Urinary bladder (tissue), 4 donors: ENCODE results near the gene PTPN1. TPM values are rescaled to one million over a fixed set of nuclear protein-coding genes. Genes with fewer than 3 reads are reported as not detected.
"Not testable (repeated sequence)": the region's sequence is repeated elsewhere in the genome, so short reads cannot be mapped to it uniquely, and the experiment has no call there.

Experiments
- DNase-seq: peaks from one replicate; pipeline ENCODE4 v3.0.0-alpha.2; 2015; ENCODE audit errors: extremely low spot score
- H3K27ac ChIP-seq: one replicate; pipeline ENCODE4 v1.5.1; 2013; ENCODE audit warnings: low read depth, mild to moderate bottlenecking, moderate library complexity
- H3K36me3 ChIP-seq: one replicate; pipeline ENCODE4 v1.6.1; 2013; ENCODE audit warnings: mild to moderate bottlenecking, moderate library complexity; ENCODE audit not compliant: insufficient read depth
- H3K4me1 ChIP-seq: one replicate; pipeline ENCODE4 v1.6.1; 2013; ENCODE audit warnings: mild to moderate bottlenecking, moderate library complexity; ENCODE audit not compliant: insufficient read depth
- H3K4me3 ChIP-seq: one replicate; pipeline ENCODE4 v1.5.1; 2013; ENCODE audit warnings: low read depth, low read length
- WGBS: extraction: QIAGEN DNeasy Blood & Tissue Kit; methylation state at CpG from one replicate; pipeline ENCODE4 v1.1.7; 2013; 5-methylcytosine and 5-hydroxymethylcytosine counted together
- polyA plus RNA-seq: library from polyadenylated mRNA; stranded (reverse); fragments of 200-250 nt; gene quantifications from one replicate; pipeline ENCODE4 v1.2.3, GENCODE V29; 2013
- total RNA-seq: library from RNA; depleted of rRNA; stranded (reverse); fragments of >200 nt; gene quantifications from one replicate; pipeline ENCODE4 v1.2.3, GENCODE V29; 2014
- donor health status: healthy with polysubstance abuse.
- donor health status: healthy.

Gene PTPN1
- total and polyA plus RNA-seq, 2 donors: 15.0 to 26.4 TPM

GRCh38 chr20:50589548-50590347, 79.6 kb downstream of the PTPN1 start:
- WGBS: 89% methylated on average over 20 of the region's 20 CpGs
- Histone ChIP-seq H3K4me3 (no peak overlapping the region), H3K27ac (no peak overlapping the region), H3K4me1 (no peaks in the 10 kb centered on the region), H3K36me3 (no peaks in the 10 kb centered on the region)
- no peak for DNase-seq

- Histone ChIP-seq H3K4me3 (no peak overlapping the region), H3K27ac (no peak overlapping the region), H3K4me1 (no peaks in the 10 kb centered on the region), H3K36me3 (no peaks in the 10 kb centered on the region)
- 92% methylated on average over 11 of the region's 11 CpGs for WGBS
- DNase-seq: no peak
Measured at GRCh38 chr20:50590348-50590664, 80.1 kb downstream of the PTPN1 start.

- Histone ChIP-seq H3K4me3 (no peak overlapping the region), H3K27ac (no peak overlapping the region), H3K4me1 (no peaks in the 10 kb centered on the region), H3K36me3 (no peaks in the 10 kb centered on the region)
- no peak for DNase-seq
- WGBS: 84% methylated on average over 5 of the region's 5 CpGs
Measured at GRCh38 chr20:50591233-50591852, 81.2 kb downstream of the PTPN1 start.

DNA sequence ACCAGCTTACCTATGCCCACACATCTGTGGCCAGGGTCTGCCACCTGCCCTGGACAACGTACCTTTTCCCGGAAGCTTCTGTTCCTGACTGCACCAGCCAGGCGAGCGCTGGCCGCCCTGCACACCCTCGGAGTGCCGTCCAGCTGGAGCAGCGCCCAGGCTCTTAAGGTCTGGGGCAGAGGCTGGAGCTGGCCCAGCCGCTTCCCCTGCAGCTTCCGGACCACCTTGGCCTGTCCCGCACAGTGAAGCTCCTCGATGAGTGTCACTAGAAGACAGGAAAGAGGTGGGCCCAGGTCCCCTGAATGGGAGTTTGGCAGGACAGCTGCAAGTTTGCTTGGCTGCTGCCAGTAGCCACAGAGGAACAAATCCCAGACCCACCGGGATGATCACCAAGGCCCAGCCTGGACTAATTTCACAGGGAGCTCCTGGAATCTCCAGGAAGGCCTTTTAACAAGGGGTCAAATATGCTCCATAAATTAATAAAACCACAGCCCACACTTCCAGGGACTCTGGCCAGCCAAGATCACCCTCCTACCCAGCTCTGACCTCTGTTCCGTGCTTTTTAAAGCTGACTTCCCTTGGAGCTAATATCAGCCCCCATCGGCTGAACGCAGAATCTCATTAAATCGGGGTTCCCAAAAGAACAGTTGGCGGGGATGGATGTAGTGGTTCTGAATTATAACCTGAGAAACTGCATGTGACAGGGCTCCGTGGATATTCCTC, 82.3 kb downstream of the PTPN1 start:
- H3K27ac ChIP-seq: no peak overlapping the region
- H3K36me3 ChIP-seq: no peaks in the 10 kb centered on the region
- 41% methylated on average over 19 of the region's 19 CpGs for WGBS
- no peaks in the 10 kb centered on the region for H3K4me1 ChIP-seq
- DNase-seq: no peak
- no peak overlapping the region for H3K4me3 ChIP-seq

- Histone ChIP-seq H3K27ac (no peak overlapping the region), H3K4me1 (no peaks in the 10 kb centered on the region), H3K36me3 (no peaks in the 10 kb centered on the region), H3K4me3 (no peak overlapping the region)
- 95% methylated on average over 9 of the region's 9 CpGs for WGBS
- DNase-seq: no peak
Measured at GRCh38 chr20:50593005-50593335, 82.8 kb downstream of the PTPN1 start.

GRCh38 chr20:50594231-50594590, 84.0 kb downstream of the PTPN1 start:
- H3K4me1 ChIP-seq: no peaks in the 10 kb centered on the region
- H3K27ac ChIP-seq: no peak overlapping the region
- H3K36me3 ChIP-seq: no peaks in the 10 kb centered on the region
- DNase-seq: no peak
- 69% methylated on average over 11 of the region's 11 CpGs for WGBS
- no peak overlapping the region for H3K4me3 ChIP-seq

GRCh38 chr20:50594591-50595432, 84.6 kb downstream of the PTPN1 start:
- WGBS: 61% methylated on average over 19 of the region's 19 CpGs
- DNase-seq: no peak
- Histone ChIP-seq H3K4me3 (no peak overlapping the region), H3K27ac (no peak overlapping the region), H3K36me3 (no peaks in the 10 kb centered on the region), H3K4me1 (no peaks in the 10 kb centered on the region)

GRCh38 chr20:50595433-50595895, 85.3 kb downstream of the PTPN1 start:
- DNase-seq: no peak
- Histone ChIP-seq H3K27ac (no peak overlapping the region), H3K36me3 (no peaks in the 10 kb centered on the region), H3K4me3 (no peak overlapping the region), H3K4me1 (no peaks in the 10 kb centered on the region)
- WGBS: 69% methylated on average over 6 of the region's 6 CpGs

- DNase-seq: no peak
- 44% methylated on average over 15 of the region's 15 CpGs for WGBS
- Histone ChIP-seq H3K36me3 (no peaks in the 10 kb centered on the region), H3K4me3 (no peak overlapping the region), H3K4me1 (no peaks in the 10 kb centered on the region), H3K27ac (no peak overlapping the region)
Measured at GRCh38 chr20:50595988-50596693, 86.0 kb downstream of the PTPN1 start.

GRCh38 chr20:50596694-50597021, 86.5 kb downstream of the PTPN1 start:
- H3K4me3 ChIP-seq: no peak overlapping the region
- DNase-seq: no peak

GRCh38 chr20:50597406-50597969, 87.3 kb downstream of the PTPN1 start:
- WGBS: 83% methylated on average over 22 of the region's 22 CpGs

More at GRCh38 chr20:50596694-50597021, 86.5 kb downstream of the PTPN1 start:
- no peaks in the 10 kb centered on the region for H3K36me3 ChIP-seq
- no peaks in the 10 kb centered on the region for H3K4me1 ChIP-seq
- WGBS: 90% methylated on average over 11 of the region's 11 CpGs
- no peak overlapping the region for H3K27ac ChIP-seq

DNA sequence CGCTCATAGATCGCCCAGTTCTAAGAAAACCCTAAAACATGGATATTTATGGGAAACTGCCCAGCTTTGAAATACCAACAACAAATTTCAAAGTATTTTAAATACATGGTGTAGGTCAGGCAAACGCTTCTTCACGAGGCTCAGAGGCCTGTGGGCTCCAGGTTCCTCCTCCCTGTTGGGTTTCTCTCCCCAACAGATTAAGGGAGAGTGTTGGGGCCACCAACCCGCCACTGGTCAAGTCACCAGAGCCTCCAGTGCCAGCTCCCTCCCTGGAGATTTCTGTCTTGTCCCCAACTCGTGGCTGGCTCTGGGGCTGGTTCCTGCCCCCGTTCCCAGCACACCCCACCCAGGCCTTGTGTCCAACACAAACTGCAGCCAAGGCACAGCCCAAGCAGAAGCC, 87.9 kb downstream of the PTPN1 start:
- no peak for DNase-seq
- no peak overlapping the region for H3K4me3 ChIP-seq
- 87% methylated on average over 7 of the region's 7 CpGs for WGBS
- no peaks in the 10 kb centered on the region for H3K36me3 ChIP-seq
- H3K27ac ChIP-seq: no peak overlapping the region
- H3K4me1 ChIP-seq: no peaks in the 10 kb centered on the region

More at GRCh38 chr20:50597406-50597969, 87.3 kb downstream of the PTPN1 start:
- Histone ChIP-seq H3K36me3 (no peaks in the 10 kb centered on the region), H3K4me1 (no peaks in the 10 kb centered on the region), H3K27ac (no peak overlapping the region), H3K4me3 (no peak overlapping the region)
- DNase-seq: no peak

DNA sequence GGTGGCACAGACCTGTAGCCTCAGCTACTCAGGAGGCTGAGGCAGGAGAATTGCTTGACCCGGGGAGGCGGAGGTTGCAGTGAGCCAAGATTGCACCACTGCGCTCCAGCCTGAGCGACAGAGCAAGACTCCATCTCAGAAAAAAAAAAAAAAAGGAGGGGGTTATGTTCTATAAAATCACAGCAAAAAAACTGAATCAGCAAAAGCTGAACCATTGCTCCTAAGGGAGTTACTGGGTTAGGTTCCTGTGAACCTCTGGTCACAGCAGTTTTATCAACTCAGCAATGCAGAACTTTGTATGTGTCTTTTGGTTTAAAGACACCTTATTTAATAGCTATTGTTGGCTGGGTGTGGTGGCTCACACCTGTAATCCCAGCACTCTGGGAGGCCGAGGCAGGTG, 88.6 kb downstream of the PTPN1 start:
- 95% methylated on average over 5 of the region's 5 CpGs for WGBS
- DNase-seq, H3K4me3 ChIP-seq, H3K4me1 ChIP-seq, H3K36me3 ChIP-seq, H3K27ac ChIP-seq: not testable (repeated sequence)
